ENCODE measurements around the gene ACOX3. TPM values are rescaled to one million over a fixed set of nuclear protein-coding genes. Genes with fewer than 3 reads are reported as not detected.
"Not testable (repeated sequence)": the region's sequence is repeated elsewhere in the genome, so short reads cannot be mapped to it uniquely, and the experiment has no call there.

ACOX3 gene
- total and polyA plus RNA-seq, 9 of the 15 experiments (the other 6 are each of a cell fraction or from before 2014, with no cell fraction given): 0.68 to 7.3 (median 3.7) TPM

GRCh38 chr4:8349236-8349635 lies 91.3 kb downstream of the ACOX3 start:
- H3K9me3 ChIP-seq (replicated peaks; ENCODE audit: control insufficient read depth, insufficient read depth, low read depth, low read length); H3K27ac ChIP-seq (ENCODE audit: extremely low read depth, low read depth, low read length); H3K4me2 ChIP-seq (ENCODE audit: insufficient read depth, low read length); H3K4me1 ChIP-seq (replicated peaks in 1 of 2; ENCODE audit: control insufficient read depth in 2 of 2, insufficient read depth in 2 of 2, low read length in 2 of 2); H3K9ac ChIP-seq (ENCODE audit: insufficient read depth in 1 of 2, low read depth in 2 of 2, low read length in 2 of 2); BruUV-seq (replicated peaks); H3K4me3 ChIP-seq; H2AFZ ChIP-seq (ENCODE audit: low read depth, low read length); intact Hi-C loops (cut with micrococcal nuclease); H3K79me2 ChIP-seq (ENCODE audit: control insufficient read depth, insufficient read depth, low read length); H3K9me1 ChIP-seq (ENCODE audit: control insufficient read depth, insufficient read depth, low read length); ATAC-seq; H4K20me1 ChIP-seq (replicated peaks; ENCODE audit: control insufficient read depth, insufficient read depth, low read length); in situ Hi-C loops (cut with MboI); DNase-seq (ENCODE audit: extremely low read depth in 1 of 4, low spot score in 3 of 4); H3K36me3 ChIP-seq (ENCODE audit: control insufficient read depth, insufficient read depth, low read length); CTCF ChIA-PET (ENCODE audit: low intra/inter-chr PET ratio); FAIRE-seq: not testable (repeated sequence)
- H3K27me3 ChIP-seq (ENCODE audit: control insufficient read depth in 2 of 2, insufficient read depth in 2 of 2, low read length in 2 of 2): peaks cover 0 to 71% of the 10 kb centered on the region in 2 experiments; a peak in 4 of 5 replicates
- POLR2A ChIA-PET: interaction anchor here (1.2 kb wide), 1 partner anchor 9 kb away, joined by 3 read pairs; no protein-coding TSS in a partner anchor
- 21% methylated on average over 8 of the region's 11 CpGs for WGBS (ENCODE audit: insufficient coverage, low coverage, missing lambda C conversion rate)

DNA sequence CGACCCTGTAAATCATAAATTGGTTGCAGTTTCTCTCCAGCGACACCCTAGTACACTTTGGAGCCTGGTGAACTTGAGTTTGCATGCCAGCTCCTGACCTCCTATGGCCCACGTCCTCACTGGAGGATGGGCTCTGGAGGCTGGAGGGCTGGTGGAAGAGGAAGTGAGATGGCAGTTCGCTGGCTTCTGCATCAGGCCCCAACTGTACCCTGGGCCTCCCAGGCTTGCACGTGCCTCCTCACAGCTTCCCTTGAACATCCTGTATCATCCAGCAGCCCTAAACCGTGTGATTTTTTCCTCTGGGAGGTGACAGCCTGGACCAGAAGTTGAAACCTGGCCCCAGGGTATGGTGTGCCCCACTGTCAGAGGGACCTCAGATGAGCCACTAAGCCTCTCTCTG lies 92.5 kb downstream of the ACOX3 start:
- H3K4me1 ChIP-seq (replicated peaks in 1 of 2; ENCODE audit: control insufficient read depth in 2 of 2, insufficient read depth in 2 of 2, low read length in 2 of 2): peaks cover 0 to 15% of the 10 kb centered on the region in 2 experiments; a peak in 2 of 5 replicates
- TF ChIP-seq ZNF134 (CRISPR knock-in tag; conservative IDR thresholded peaks at IDR 0.05) (no peak), BHLHE40 (IDR thresholded peaks at IDR 0.05; ENCODE audit: low read length) (peak; percentile 83)
- no peak for DNase-seq (ENCODE audit: extremely low read depth in 1 of 4, low spot score in 3 of 4)
- no peak overlapping the region for H3K27ac ChIP-seq (ENCODE audit: extremely low read depth, low read depth, low read length)
- H3K36me3 ChIP-seq (ENCODE audit: control insufficient read depth, insufficient read depth, low read length): no peaks in the 10 kb centered on the region
- H3K9me3 ChIP-seq (replicated peaks; ENCODE audit: control insufficient read depth, insufficient read depth, low read depth, low read length): no peaks in the 10 kb centered on the region
- 2% methylated on average over 6 of the region's 6 CpGs for WGBS (ENCODE audit: insufficient coverage, low coverage, missing lambda C conversion rate)
- BruUV-seq (replicated peaks): no TSS peak
- ATAC-seq: no peak
- H4K20me1 ChIP-seq (replicated peaks; ENCODE audit: control insufficient read depth, insufficient read depth, low read length): no peaks in the 10 kb centered on the region
- in situ Hi-C loops (cut with MboI) (no loop called here), intact Hi-C loops (cut with micrococcal nuclease) (no loop called here)
- no peak overlapping the region for H3K9ac ChIP-seq (ENCODE audit: insufficient read depth in 1 of 2, low read depth in 2 of 2, low read length in 2 of 2)
- no peak for FAIRE-seq
- ChIA-PET POLR2A (interaction anchor here (1.2 kb wide), 1 partner anchor 51 kb away, joined by 3 read pairs; no protein-coding TSS in a partner anchor), CTCF (ENCODE audit: low intra/inter-chr PET ratio) (no interaction called here)
- no peaks in the 10 kb centered on the region for H3K9me1 ChIP-seq (ENCODE audit: control insufficient read depth, insufficient read depth, low read length)
- H3K27me3 ChIP-seq (ENCODE audit: control insufficient read depth in 2 of 2, insufficient read depth in 2 of 2, low read length in 2 of 2): peaks cover 0 to 70% of the 10 kb centered on the region in 2 experiments; a peak in 4 of 5 replicates
- no peak overlapping the region for H2AFZ ChIP-seq (ENCODE audit: low read depth, low read length)
- H3K4me3 ChIP-seq: no peak overlapping the region
- no peak overlapping the region for H3K4me2 ChIP-seq (ENCODE audit: insufficient read depth, low read length)
- H3K79me2 ChIP-seq (ENCODE audit: control insufficient read depth, insufficient read depth, low read length): no peaks in the 10 kb centered on the region

All from K562 (cell line).